ENCODE measurements around the gene TMEM259.

TMEM259 gene

DNA sequence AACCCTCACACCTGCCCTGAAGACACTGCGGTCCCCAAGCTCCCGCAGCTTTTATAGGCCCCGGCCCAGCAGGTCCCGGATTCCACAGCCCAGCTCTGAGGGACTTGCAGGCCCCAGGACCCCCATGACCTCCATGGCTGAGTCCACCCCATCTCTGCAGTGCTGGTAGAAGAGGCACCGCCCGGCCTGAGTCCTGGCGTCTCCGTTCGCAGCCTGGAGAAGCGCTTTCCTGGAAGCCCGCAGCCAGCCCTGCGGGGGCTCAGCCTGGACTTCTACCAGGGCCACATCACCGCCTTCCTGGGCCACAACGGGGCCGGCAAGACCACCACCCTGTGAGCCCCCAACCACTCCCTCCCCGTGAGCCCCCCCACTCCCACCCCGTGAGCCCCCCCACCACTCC is 28.2 kb upstream of the TMEM259 start:
- no peak overlapping the region for H3K14ac ChIP-seq (ENCODE audit: low read length in 2 of 2)
- WGBS: 95% methylated on average over 4 of the region's 17 CpGs
- H2AK5ac ChIP-seq (ENCODE audit: low read length, severe bottlenecking): no peak overlapping the region
- H3K9ac ChIP-seq (ENCODE audit: low read length): no peak overlapping the region
- no peak overlapping the region for H4K91ac ChIP-seq (ENCODE audit: low read length)
- H3K79me1 ChIP-seq (replicated peaks; ENCODE audit: low read length, poor library complexity, severe bottlenecking): no peaks in the 10 kb centered on the region
- no peak for DNase-seq
- peaks cover 0 to 58% of the 10 kb centered on the region in 2 experiments for H3K36me3 ChIP-seq (ENCODE audit: control insufficient read depth in 1 of 2, insufficient read depth in 2 of 2, low read depth in 1 of 2, low read length in 2 of 2)
- H3K4ac ChIP-seq (ENCODE audit: low read depth in 1 of 2, low read length in 2 of 2): no peak overlapping the region
- H2BK15ac ChIP-seq (ENCODE audit: low read depth, poor library complexity, severe bottlenecking): no peak overlapping the region
- no peak overlapping the region for H3K27ac ChIP-seq (ENCODE audit: low read length, poor library complexity, severe bottlenecking)
- no peak overlapping the region for H4K8ac ChIP-seq (ENCODE audit: low read length)
- H3K23ac ChIP-seq (ENCODE audit: low read length in 2 of 2): no peak overlapping the region
- H2BK120ac ChIP-seq (ENCODE audit: low read depth, low read length): no peak overlapping the region
- no peak overlapping the region for H3K18ac ChIP-seq (ENCODE audit: low read depth in 1 of 2, low read length in 2 of 2)
- H3K9me3 ChIP-seq (ENCODE audit: control insufficient read depth, low read length): no peaks in the 10 kb centered on the region
- no peak overlapping the region for H2BK12ac ChIP-seq (ENCODE audit: low read length in 2 of 2)
- no peak overlapping the region for H3K4me3 ChIP-seq (ENCODE audit: insufficient read depth in 1 of 2, low read depth in 1 of 2, low read length in 2 of 2)
- no peak overlapping the region for H3K4me2 ChIP-seq (ENCODE audit: low read length, poor library complexity, severe bottlenecking)
- H3K27me3 ChIP-seq (ENCODE audit: control insufficient read depth in 1 of 2, insufficient read depth in 1 of 2, low read length in 2 of 2): no peaks in the 10 kb centered on the region
- H2BK5ac ChIP-seq (ENCODE audit: low read depth, low read length, poor library complexity, severe bottlenecking): no peak overlapping the region
- H2AFZ ChIP-seq (ENCODE audit: low read depth, low read length): no peak overlapping the region
- peaks cover 2% of the 10 kb centered on the region for H3K4me1 ChIP-seq (ENCODE audit: control insufficient read depth, insufficient read depth, low read depth, low read length)

DNA sequence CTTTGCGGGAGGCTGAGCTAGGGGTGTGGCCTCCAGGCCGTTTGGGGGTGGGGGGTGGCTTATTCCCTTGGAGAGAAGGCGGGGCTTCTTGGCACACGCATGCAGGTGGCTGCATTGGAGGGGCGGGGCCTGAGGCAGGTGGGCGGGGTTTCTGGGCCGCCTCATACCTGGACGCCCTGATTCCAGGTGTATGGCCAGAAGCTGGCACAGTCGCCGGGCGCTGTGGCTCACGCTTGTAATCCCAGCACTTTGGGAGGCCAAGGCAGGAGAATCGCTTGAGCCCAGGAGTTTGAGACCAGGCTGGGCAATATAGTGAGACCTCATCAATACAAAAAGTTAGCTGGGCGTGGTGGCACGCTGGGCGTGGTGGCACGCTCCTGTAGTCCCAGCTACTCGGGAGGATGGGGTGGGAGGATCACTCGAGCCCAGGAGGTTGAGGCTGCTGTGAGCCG is 26.8 kb upstream of the TMEM259 start:
- Histone ChIP-seq H2AK5ac (ENCODE audit: low read length, severe bottlenecking) (no peak overlapping the region), H3K9me3 (ENCODE audit: control insufficient read depth, low read length) (no peaks in the 10 kb centered on the region), H2BK120ac (ENCODE audit: low read depth, low read length) (no peak overlapping the region), H4K91ac (ENCODE audit: low read length) (no peak overlapping the region), H3K4me2 (ENCODE audit: low read length, poor library complexity, severe bottlenecking) (no peak overlapping the region), H3K27ac (ENCODE audit: low read length, poor library complexity, severe bottlenecking) (no peak overlapping the region), H2BK5ac (ENCODE audit: low read depth, low read length, poor library complexity, severe bottlenecking) (no peak overlapping the region), H3K4me1 (ENCODE audit: control insufficient read depth, insufficient read depth, low read depth, low read length) (peaks cover 2% of the 10 kb centered on the region), H3K18ac (ENCODE audit: low read depth in 1 of 2, low read length in 2 of 2) (no peak overlapping the region), H3K9ac (ENCODE audit: low read length) (no peak overlapping the region), H3K4ac (ENCODE audit: low read depth in 1 of 2, low read length in 2 of 2) (no peak overlapping the region), H3K27me3 (ENCODE audit: control insufficient read depth in 1 of 2, insufficient read depth in 1 of 2, low read length in 2 of 2) (no peaks in the 10 kb centered on the region), H3K79me1 (replicated peaks; ENCODE audit: low read length, poor library complexity, severe bottlenecking) (no peaks in the 10 kb centered on the region), H3K23ac (ENCODE audit: low read length in 2 of 2) (no peak overlapping the region), H2BK12ac (ENCODE audit: low read length in 2 of 2) (no peak overlapping the region), H2AFZ (ENCODE audit: low read depth, low read length) (no peak overlapping the region), H3K36me3 (ENCODE audit: control insufficient read depth in 1 of 2, insufficient read depth in 2 of 2, low read depth in 1 of 2, low read length in 2 of 2) (peaks cover 0 to 57% of the 10 kb centered on the region in 2 experiments), H4K8ac (ENCODE audit: low read length) (no peak overlapping the region), H3K14ac (ENCODE audit: low read length in 2 of 2) (no peak overlapping the region), H3K4me3 (ENCODE audit: insufficient read depth in 1 of 2, low read depth in 1 of 2, low read length in 2 of 2) (no peak overlapping the region), H2BK15ac (ENCODE audit: low read depth, poor library complexity, severe bottlenecking) (no peak overlapping the region)
- no peak for DNase-seq
- WGBS: 93% methylated on average over 20 of the region's 20 CpGs

DNA sequence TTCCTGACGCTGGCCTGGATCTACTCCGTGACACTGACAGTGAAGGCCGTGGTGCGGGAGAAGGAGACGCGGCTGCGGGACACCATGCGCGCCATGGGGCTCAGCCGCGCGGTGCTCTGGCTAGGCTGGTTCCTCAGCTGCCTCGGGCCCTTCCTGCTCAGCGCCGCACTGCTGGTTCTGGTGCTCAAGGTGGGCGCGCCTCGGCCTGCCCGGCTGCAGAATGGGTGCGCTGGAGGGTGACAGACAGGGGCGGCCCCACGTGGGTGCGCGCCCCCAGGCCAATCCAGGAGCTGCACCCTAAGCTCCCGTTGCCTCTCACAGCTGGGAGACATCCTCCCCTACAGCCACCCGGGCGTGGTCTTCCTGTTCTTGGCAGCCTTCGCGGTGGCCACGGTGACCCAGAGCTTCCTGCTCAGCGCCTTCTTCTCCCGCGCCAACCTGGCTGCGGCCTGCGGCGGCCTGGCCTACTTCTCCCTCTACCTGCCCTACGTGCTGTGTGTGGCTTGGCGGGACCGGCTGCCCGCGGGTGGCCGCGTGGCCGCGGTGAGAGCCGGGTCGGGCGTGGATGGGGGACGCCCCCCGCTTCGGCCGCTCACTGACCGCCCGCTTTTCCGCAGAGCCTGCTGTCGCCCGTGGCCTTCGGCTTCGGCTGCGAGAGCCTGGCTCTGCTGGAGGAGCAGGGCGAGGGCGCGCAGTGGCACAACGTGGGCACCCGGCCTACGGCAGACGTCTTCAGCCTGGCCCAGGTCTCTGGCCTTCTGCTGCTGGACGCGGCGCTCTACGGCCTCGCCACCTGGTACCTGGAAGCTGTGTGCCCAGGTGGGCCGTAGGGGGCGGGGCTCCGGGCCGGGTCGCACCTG is 26.1 kb upstream of the TMEM259 start:
- no peak for DNase-seq
- Histone ChIP-seq H3K36me3 (ENCODE audit: control insufficient read depth in 1 of 2, insufficient read depth in 2 of 2, low read depth in 1 of 2, low read length in 2 of 2) (peaks cover 0 to 64% of the 10 kb centered on the region in 2 experiments), H4K8ac (ENCODE audit: low read length) (no peak overlapping the region), H4K91ac (ENCODE audit: low read length) (no peak overlapping the region), H3K4me2 (ENCODE audit: low read length, poor library complexity, severe bottlenecking) (no peak overlapping the region), H3K18ac (ENCODE audit: low read depth in 1 of 2, low read length in 2 of 2) (no peak overlapping the region), H2AFZ (ENCODE audit: low read depth, low read length) (no peak overlapping the region), H3K4me3 (ENCODE audit: insufficient read depth in 1 of 2, low read depth in 1 of 2, low read length in 2 of 2) (no peak overlapping the region), H2BK120ac (ENCODE audit: low read depth, low read length) (no peak overlapping the region), H2BK15ac (ENCODE audit: low read depth, poor library complexity, severe bottlenecking) (no peak overlapping the region), H3K9ac (ENCODE audit: low read length) (no peak overlapping the region), H3K4me1 (ENCODE audit: control insufficient read depth, insufficient read depth, low read depth, low read length) (peaks cover 2% of the 10 kb centered on the region), H3K27me3 (ENCODE audit: control insufficient read depth in 1 of 2, insufficient read depth in 1 of 2, low read length in 2 of 2) (no peaks in the 10 kb centered on the region), H2BK12ac (ENCODE audit: low read length in 2 of 2) (no peak overlapping the region), H3K4ac (ENCODE audit: low read depth in 1 of 2, low read length in 2 of 2) (no peak overlapping the region), H2BK5ac (ENCODE audit: low read depth, low read length, poor library complexity, severe bottlenecking) (no peak overlapping the region), H3K23ac (ENCODE audit: low read length in 2 of 2) (no peak overlapping the region), H3K9me3 (ENCODE audit: control insufficient read depth, low read length) (no peaks in the 10 kb centered on the region), H3K79me1 (replicated peaks; ENCODE audit: low read length, poor library complexity, severe bottlenecking) (no peaks in the 10 kb centered on the region), H3K27ac (ENCODE audit: low read length, poor library complexity, severe bottlenecking) (no peak overlapping the region), H2AK5ac (ENCODE audit: low read length, severe bottlenecking) (no peak overlapping the region), H3K14ac (ENCODE audit: low read length in 2 of 2) (no peak overlapping the region)
- 96% methylated on average over 77 of the region's 77 CpGs for WGBS

DNA sequence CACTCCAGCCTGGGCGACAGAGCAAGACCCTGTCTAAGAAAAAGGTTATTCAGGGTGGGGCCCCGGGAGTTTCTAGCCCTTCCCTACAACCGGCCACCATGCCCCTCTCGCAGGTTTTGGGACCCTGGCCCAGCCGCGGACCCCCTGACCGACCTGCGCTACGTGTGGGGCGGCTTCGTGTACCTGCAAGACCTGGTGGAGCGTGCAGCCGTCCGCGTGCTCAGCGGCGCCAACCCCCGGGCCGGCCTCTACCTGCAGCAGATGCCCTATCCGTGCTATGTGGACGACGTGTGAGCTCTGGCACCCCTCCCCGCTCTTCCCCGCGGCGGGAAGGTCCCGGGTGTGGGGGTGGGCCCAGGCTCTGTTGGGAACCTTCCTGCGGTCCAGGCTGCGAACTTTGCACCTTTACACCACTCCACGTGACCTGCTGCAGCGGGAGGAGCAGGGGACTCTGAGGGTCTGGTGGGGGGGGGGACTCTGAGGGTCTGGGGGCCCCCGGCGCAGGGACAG is 25.2 kb upstream of the TMEM259 start:
- no peak overlapping the region for H3K9ac ChIP-seq (ENCODE audit: low read length)
- no peak overlapping the region for H3K18ac ChIP-seq (ENCODE audit: low read depth in 1 of 2, low read length in 2 of 2)
- H3K4me2 ChIP-seq (ENCODE audit: low read length, poor library complexity, severe bottlenecking): no peak overlapping the region
- H2AK5ac ChIP-seq (ENCODE audit: low read length, severe bottlenecking): no peak overlapping the region
- H2BK15ac ChIP-seq (ENCODE audit: low read depth, poor library complexity, severe bottlenecking): no peak overlapping the region
- no peak overlapping the region for H3K4ac ChIP-seq (ENCODE audit: low read depth in 1 of 2, low read length in 2 of 2)
- no peak overlapping the region for H4K8ac ChIP-seq (ENCODE audit: low read length)
- H3K14ac ChIP-seq (ENCODE audit: low read length in 2 of 2): no peak overlapping the region
- H3K4me1 ChIP-seq (ENCODE audit: control insufficient read depth, insufficient read depth, low read depth, low read length): peaks cover 6% of the 10 kb centered on the region
- no peak overlapping the region for H4K91ac ChIP-seq (ENCODE audit: low read length)
- H3K36me3 ChIP-seq (ENCODE audit: control insufficient read depth in 1 of 2, insufficient read depth in 2 of 2, low read depth in 1 of 2, low read length in 2 of 2): peaks cover 0 to 60% of the 10 kb centered on the region in 2 experiments
- peaks cover 2% of the 10 kb centered on the region for H3K79me1 ChIP-seq (replicated peaks; ENCODE audit: low read length, poor library complexity, severe bottlenecking)
- 98% methylated on average over 33 of the region's 33 CpGs for WGBS
- no peak overlapping the region for H3K27ac ChIP-seq (ENCODE audit: low read length, poor library complexity, severe bottlenecking)
- H2BK12ac ChIP-seq (ENCODE audit: low read length in 2 of 2): no peak overlapping the region
- H3K9me3 ChIP-seq (ENCODE audit: control insufficient read depth, low read length): no peaks in the 10 kb centered on the region
- H2AFZ ChIP-seq (ENCODE audit: low read depth, low read length): no peak overlapping the region
- H2BK120ac ChIP-seq (ENCODE audit: low read depth, low read length): no peak overlapping the region
- no peak overlapping the region for H3K23ac ChIP-seq (ENCODE audit: low read length in 2 of 2)
- H2BK5ac ChIP-seq (ENCODE audit: low read depth, low read length, poor library complexity, severe bottlenecking): no peak overlapping the region
- no peak for DNase-seq
- H3K27me3 ChIP-seq (ENCODE audit: control insufficient read depth in 1 of 2, insufficient read depth in 1 of 2, low read length in 2 of 2): no peaks in the 10 kb centered on the region
- no peak overlapping the region for H3K4me3 ChIP-seq (ENCODE audit: insufficient read depth in 1 of 2, low read depth in 1 of 2, low read length in 2 of 2)

All from mesenchymal stem cell (in vitro differentiated cells and primary cell).